ENCODE results near the gene TTLL13. TPM values are rescaled to one million over a fixed set of nuclear protein-coding genes. Genes with fewer than 3 reads are reported as not detected.
"Not testable (repeated sequence)": the region's sequence is repeated elsewhere in the genome, so short reads cannot be mapped to it uniquely, and the experiment has no call there.

TTLL13 gene
- polyA plus RNA-seq, 1 donor: 0.45 TPM

GRCh38 chr15:90239371-90239770 is 10.0 kb upstream of the TTLL13 start:
- DNase-seq: no peak

GRCh38 chr15:90240856-90241255 is 8.5 kb upstream of the TTLL13 start:
- DNase-seq: no peak

- DNase-seq: no peak
Measured at GRCh38 chr15:90241343-90242192, 7.8 kb upstream of the TTLL13 start.

- DNase-seq: no peak
Measured at GRCh38 chr15:90243943-90244639, 5.3 kb upstream of the TTLL13 start.

- no peak for DNase-seq
Measured at GRCh38 chr15:90248789-90249202, 560 bp upstream of the TTLL13 start.

GRCh38 chr15:90257776-90258175 is 8.4 kb downstream of the TTLL13 start:
- no peak for DNase-seq

- DNase-seq: no peak
Measured at GRCh38 chr15:90259524-90259923, 10.2 kb downstream of the TTLL13 start.

- DNase-seq: not testable (repeated sequence)
Measured at GRCh38 chr15:90260731-90261130, 11.4 kb downstream of the TTLL13 start.

- no peak for DNase-seq
Measured at GRCh38 chr15:90261811-90262210, 12.5 kb downstream of the TTLL13 start.

GRCh38 chr15:90262426-90262825 is 13.1 kb downstream of the TTLL13 start:
- DNase-seq: no peak

- no peak for DNase-seq
Measured at GRCh38 chr15:90264671-90265070, 15.3 kb downstream of the TTLL13 start.

GRCh38 chr15:90265271-90266060 is 16.1 kb downstream of the TTLL13 start, which contains the start of gene NGRN:
Gene NGRN (plus strand): TSS chr15:90265672. CDS start chr15:90265713, 41 bp downstream.
- DNase-seq: peak; percentile 93

GRCh38 chr15:90266061-90266431 is 16.7 kb downstream of the TTLL13 start:
- DNase-seq: no peak

GRCh38 chr15:90266485-90266884 is 17.1 kb downstream of the TTLL13 start:
- DNase-seq: no peak

GRCh38 chr15:90268415-90268814 is 19.1 kb downstream of the TTLL13 start:
- DNase-seq: no peak

GRCh38 chr15:90270502-90271150 is 21.3 kb downstream of the TTLL13 start:
- DNase-seq: no peak

GRCh38 chr15:90271459-90272166 is 22.3 kb downstream of the TTLL13 start:
- no peak for DNase-seq

- DNase-seq: not testable (repeated sequence)
Measured at GRCh38 chr15:90278467-90278866, 29.1 kb downstream of the TTLL13 start.

GRCh38 chr15:90280743-90281142 is 31.4 kb downstream of the TTLL13 start:
- not testable (repeated sequence) for DNase-seq

GRCh38 chr15:90281637-90282036 is 32.3 kb downstream of the TTLL13 start:
- DNase-seq: not testable (repeated sequence)

GRCh38 chr15:90286678-90287077 is 37.3 kb downstream of the TTLL13 start:
- no peak for DNase-seq
